GM21360 (cell line): ENCODE data around the gene ANXA6.

Source experiments
- ATAC-seq: cut with Tn5 transposase; IDR thresholded peaks from one replicate; pipeline ENCODE4 v1.9.1; 2021; ENCODE audit warnings: mild to moderate bottlenecking, moderate library complexity; ENCODE audit not compliant: unreplicated experiment

The ANXA6 gene

DNA sequence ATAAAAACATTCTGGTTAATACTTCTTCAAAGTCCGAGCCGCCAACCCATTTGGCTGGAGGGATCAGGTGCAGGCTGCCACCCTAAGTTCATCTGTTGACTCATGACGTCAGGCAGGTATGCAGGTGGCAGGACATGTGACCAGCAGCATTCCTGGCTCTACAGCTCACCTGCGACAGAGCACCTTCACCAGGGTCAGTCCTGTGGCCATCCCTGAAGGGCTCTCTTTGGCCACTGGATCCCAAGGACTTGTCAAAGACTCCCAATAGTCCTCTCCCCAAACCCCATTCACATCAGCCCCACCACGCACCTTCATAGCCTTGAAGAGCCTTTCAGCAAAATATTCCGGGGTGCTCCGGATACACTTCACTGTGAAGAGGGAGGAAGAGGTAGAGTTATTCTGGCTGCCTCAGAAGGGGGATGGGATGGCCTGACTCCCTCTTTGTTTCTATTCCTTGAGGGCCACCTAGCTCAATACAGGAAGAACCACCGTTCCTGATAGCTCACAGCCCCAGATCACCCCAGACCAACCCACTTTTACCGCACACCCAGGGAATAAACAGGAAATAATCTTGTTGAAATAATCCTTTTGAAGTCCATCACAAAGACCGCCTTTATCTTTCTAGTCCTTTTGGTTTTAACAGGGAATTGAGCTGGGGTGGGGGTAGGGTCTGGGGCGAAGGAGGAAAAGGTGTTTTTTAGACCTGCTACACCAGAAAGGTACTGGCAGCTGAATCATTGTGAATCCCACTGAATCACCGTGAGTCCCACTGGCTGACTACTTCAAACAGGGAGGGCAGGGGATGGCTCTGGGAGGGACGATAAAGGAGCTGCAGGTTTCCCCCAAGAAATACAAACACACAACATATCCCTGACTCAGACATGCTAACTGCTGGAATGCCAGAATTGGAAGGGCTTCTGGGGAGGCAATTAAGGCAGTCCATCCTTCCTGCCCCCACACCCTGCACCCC, 26.4 kb downstream of the ANXA6 start:
- ATAC-seq, result no peak

DNA sequence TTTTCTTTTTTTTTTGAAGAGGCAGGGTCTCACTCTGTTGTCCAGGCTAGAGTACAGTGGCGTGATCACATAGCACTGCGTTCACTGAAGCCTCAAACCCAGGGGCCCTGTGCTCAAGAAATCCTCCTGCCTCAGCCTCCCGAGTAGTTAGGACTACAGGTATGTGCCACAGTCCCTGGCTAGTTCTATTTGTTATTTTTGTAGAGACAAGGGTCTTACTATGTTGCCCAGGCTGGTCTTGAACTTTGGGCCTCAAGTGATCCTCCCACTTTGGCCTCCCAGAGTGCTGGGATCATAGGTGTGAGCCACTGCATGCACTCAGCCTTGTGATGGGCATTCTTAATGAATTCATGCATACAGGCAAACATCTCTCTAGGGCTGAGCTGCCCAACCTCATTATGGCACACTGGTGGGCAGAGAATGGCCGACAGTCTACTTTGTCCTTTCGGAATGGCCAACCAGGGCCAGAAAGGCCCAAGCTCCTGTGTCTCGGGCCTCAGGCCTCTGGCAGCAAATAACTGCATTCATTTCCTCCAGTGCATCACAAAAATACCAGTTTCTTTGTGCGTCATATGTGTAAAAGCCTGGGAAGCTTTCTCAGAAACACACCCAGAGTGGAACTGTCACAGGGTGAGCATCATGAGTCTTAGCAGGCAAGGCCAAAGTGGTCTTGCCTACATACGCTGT, 27.2 kb downstream of the ANXA6 start:
- no peak for ATAC-seq

DNA sequence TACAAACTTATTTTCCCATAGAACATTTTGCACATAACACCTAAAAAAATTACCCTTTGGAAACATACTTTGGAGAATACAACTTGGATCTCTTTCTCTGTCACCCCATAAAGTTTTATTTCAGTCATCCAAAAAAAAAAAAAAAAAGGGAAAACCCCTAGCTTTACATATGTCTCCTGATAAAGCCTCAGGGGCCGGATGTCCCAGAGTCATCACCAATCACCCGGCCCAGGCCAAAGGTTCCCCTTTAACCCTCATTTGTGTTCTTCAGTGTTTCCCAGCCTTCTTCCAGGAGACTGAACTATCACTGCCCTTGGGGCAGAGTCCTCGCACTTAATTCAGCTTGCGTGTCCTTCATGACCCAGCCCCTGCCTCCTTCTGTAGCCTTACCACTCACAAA, 28.8 kb downstream of the ANXA6 start:
- no peak for ATAC-seq

DNA sequence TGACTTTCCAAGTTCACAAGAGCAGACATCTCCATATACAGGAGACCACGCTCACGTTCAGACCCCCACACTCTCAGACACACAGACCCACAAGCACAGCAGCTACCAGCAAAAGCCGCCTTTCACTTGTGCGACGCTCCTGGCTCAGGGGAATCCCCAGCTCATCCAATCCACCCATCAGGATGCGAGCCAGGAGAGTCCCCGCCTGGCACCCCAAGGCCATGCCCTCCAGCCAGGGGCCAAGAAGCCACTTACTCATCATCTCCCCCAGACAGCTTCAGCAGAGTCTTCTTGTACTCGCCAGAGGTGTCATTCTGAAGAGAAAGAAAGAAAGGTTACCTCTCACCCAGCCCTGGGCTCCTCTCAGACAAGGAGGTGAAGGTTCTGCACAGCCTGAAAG, 29.7 kb downstream of the ANXA6 start:
- ATAC-seq, result no peak

DNA sequence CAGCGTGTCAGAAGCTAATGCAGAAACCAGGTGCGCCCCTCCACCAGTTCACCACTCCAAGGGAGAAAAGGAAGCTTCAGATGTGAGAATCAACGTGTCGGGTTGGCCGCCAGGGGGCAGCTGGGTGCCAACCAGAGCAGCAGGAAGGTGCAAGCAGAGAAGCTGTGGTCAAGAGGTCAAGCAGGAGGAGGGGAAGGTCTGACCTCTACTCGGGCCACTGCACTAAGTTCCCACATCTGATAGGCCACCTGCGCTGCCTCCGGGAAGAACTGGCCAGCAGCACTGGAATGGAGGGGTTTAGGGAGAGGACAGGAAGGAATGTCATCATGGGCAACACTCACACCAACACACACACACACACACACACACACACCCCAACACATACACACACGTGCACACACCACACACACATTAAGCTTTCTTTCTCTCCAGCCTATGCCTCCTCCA, 31.4 kb downstream of the ANXA6 start:
- ATAC-seq, result no peak

DNA sequence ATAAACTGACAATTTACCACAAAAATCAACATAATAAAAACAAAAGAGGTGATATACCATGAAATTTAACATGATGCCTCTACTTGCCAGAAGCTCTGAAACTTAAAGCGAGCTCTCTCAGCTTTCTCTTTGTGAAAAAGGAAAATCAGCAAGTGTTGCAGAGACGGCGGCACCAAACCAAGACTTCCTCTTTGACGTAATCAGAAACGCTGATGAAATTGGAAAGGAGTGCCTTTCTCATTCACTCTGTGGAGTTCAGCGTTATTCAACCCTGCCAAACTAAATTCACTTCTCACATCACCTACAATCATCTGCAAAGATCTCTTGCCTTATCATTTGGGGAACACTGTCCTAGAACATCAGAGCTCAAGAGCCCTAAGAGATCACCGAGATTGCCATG, 32.2 kb downstream of the ANXA6 start:
- no peak for ATAC-seq

DNA sequence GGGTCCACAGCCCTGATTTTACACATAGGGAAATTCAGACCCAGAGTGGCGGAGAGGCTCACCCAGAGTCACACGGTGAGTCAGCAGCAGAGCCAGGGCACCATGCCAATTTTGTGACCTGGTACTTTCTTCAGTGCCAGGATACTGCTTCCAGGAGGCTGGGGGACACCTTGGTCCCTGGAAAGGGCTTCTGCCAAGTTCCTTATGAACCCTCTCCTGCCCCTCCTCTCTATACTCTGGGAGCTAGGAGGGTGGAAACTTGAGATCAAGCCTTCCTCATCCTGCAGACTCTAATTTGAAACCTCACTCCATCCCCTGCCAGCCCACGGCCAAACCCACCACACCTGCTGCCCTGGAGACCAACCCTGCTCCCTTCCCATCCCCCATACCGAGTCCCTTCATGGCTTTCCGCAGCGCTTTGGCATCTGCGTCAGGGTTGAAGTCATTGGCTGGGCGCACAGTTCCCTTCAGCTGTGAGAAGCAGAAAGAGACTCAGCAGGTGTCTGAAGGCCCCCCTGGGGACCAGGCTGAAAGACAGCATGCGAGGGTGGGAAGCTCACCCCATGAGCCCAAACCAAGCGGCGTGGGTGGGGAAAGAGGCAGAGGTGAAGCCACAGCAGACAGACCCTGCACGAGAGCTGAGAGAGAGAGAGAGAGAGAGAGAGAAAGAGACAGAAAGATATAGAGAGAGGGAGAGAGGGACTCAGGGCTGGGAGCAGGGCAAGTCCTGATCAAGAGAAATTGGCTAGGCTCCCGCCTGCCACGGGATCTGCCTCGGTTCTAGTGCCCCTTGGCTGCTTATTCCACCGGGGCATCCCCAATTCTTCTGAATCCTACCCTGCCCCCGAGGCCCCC, 33.5 kb downstream of the ANXA6 start:
- peak; percentile 81 for ATAC-seq

DNA sequence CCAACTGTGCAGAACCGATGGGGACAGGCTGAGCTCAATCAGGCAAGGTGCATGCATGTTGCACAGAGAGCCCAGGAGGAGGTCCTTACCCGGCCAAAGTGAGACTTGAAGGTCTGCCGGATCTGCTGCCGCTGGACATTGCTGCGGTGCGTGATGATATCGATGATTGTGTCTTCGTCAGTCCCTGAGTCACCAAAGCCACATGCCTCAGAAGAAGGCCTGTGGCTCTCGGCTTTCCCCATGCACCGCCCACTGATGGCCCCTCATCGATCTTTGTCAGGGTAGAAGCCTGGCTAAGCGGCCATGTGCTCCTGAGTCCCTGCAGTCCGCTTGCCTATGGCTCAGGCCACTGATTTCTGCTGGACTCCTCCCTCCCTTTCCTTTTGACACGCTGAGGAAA, 34.8 kb downstream of the ANXA6 start:
- ATAC-seq, result no peak

DNA sequence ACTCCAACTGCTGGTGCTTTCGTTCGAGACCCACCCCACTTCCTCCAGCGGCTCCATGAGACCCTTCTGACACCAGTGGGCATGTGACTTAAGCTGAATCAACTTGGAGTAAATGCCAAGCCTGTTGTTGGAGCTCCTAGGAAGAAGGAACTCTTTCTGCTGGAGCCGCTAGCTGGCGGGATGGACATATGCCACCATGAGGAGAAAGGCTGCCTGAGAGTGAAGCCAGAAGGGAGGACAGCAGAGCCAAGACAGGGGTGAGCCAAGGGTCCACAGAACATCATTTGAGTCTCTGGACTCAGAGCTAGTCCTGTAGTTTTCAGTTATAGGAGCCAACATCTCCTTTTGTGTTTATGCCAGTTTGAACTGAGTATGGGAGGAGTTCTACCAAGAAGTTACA, 35.9 kb downstream of the ANXA6 start:
- no peak for ATAC-seq

DNA sequence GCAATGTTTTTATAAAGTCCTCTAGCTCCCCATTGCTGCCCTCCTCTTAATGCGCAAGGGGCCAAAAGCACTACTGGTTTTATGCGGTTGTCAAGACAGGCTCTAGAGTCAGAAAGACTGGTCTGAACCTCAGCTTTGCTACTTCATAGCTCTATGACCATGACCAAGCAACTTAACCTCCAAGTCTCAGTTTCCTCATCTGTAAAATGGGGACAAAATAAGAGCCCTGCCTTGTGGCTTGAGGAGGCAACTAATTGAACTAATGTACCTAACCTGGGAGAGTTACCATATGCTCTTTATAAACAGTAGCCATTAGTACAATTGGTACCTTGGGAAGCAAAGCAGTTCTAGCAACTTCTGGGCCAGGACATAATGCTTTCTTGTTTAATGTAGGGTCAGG, 36.5 kb downstream of the ANXA6 start:
- no peak for ATAC-seq

DNA sequence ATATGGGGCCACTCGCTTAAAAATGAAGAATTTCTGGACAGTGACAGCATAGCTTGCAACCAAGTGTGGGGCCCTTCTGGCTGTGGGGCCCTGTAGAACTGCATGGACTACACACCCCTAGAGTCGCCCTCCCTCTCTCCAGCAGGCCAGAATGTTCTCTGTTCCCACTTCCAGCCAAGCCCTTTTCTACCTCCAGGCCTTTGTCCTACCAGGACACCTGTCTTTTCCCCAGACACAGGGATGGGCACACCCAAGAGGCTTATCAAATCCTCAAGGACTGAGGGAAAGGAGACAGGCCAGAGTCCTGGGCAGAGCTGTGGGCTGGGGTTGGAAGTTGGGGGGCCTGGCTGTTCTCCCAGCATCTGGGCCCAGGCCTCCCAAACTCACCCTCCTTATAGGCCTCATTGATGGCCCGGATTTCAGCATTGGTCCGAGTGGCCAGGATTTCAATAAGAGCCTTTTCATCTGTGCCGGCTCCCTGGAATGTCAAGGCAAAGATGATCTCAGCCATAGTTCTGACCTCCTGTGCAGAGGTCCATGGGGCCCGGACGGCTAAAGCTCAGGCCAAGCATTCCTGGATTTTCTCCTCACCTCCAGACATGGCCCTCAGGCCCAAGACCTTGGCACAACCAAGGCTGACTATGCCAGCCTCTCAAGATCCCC, 38.5 kb downstream of the ANXA6 start:
- ATAC-seq, result no peak

DNA sequence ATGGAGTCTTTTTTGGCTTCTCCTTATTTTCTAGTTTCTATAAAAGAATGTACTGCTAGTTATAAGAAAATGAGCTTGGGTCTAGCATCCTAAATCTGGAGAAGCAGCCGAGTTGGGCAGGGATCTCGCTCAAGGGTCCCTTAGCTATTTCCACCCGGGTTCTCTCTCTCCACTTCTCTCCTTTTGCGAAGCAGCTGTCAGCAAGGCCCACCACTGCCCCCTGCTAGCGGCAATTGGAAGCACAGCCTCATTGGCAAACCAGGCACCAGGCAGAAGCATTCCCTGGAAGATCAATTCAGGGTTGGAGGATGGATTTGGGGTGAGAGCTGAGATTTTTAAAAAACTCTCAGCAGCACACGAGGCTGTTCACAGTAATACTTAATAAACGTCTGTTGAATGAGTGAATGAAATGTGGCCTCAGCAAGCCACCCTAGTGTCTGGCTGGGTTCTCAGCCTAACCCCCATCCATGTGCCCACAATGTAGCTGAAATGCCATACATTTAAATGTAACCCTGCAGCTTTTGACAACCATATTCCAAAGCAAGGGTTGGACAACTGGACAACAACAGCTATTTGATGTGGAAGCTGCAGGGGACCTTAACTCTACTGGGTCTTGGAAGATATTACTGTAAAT, 42.2 kb downstream of the ANXA6 start:
- no peak for ATAC-seq

DNA sequence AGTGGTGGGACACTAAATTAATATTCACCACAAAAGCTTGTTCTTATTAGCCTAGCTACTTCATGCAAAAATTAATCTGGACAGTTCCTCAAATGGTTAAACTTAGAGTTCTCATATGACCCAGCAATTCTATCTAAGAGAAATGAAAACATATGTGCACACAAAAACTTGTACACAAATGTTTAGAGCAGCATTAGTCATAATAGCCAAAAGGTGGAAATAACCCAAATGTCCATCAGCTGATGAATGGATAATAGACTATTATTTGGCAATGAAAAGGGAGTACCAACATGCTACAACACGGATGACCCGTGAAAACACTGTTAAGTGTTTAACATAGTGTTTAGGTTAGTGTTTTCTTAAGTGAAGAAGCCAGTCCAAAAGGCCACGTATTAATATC, 43.9 kb downstream of the ANXA6 start:
- no peak for ATAC-seq

DNA sequence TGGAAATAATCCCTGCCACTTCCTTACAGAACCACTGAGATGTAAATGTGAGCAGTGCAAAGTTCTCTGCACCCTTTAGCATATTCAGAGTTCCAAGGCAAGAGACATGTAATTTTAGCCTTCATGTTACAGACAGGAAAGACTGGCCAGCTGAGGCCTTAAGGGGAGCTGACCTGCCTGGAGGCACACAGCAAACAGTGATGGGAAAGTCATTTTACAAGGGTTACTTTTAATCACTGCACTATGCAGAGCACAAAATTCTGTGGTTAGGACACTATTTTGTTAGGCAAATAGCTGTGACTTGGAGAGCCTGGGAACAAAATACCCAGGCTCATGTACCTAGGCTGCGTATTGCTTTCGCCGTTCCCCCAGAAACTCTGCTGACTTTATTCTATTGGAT, 46.6 kb downstream of the ANXA6 start:
- ATAC-seq, result no peak

DNA sequence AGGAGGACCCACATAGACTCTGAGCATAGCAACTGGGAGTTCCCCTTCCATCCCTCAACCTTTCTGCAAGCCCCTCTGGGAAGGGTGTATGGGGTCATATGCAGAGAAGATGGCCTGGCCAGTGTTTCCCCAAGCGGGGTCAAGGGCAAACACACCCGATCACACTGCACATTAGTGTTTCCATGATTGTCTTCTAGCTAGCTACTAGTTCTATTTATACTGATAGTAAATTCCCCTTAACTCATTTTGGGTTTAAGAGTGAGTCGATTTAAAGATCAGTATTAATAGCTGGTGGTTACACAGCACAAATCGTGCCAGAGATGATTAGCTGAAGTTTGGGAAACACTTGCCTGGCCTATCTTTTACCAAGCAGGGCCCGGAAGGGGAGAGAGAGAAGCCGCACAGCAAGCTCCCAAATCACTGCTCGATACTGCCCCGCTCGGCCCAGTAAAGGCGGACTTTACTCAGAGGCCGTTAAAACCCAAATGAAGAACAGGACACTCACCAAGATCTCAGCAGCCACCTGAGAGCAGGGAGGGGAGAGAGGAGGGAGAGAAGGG, 47.4 kb downstream of the ANXA6 start:
- no peak for ATAC-seq

DNA sequence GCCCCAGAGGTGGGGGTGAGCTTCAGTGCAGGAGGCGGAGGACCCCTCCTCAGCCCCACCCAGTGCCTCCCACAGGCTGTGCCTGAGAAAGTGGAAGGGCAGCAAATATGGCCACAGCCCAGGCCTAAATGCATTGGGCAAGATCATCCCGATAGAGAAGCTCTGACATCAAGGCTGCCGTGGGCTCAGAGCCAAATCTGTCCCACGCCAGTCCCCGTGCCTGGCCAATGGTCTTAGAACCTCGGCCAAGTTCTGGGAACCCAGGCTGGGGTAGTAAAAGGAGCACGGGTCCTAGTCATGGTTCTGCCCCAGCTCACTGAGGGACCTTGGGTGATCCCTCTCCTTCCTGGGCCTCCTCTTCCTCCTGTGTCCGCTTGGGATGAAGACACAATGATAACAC, 49.0 kb downstream of the ANXA6 start:
- ATAC-seq, result no peak

DNA sequence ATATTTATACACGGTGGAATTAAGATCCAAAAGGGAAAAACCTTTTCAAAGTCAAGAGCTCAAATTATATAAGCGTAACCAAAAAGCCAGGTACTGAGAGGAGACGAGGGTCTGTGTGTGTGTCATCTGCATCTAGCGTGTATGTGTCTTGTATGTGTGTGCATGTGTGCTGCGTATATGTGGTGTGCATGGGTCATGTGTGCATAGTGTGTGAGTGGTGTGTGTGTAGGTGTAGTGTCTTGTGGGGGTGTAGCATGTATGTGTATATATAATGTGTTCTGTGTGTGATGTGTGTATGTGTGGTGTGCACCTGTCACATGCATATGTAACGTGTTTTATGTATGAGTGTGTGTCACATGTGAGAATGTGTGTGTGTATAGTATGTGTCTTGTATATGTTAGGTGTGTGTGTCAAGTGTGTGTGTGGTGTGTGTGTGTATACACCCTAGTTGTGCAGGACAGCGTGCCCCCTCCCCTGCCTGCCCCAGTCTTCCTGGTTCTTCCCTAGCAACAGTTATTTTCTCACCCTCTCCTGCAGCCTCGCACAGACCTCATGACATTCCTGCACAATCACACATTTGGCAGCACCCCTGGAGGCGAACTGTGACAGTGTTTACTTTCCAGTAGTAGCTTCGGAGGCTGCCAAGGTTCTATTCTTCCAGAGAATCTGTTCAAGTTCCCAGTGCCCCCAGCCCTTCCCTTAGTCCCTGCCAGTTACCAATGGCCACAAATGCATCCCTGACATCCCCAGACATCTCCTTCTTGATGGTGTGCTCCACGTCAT, 49.6 kb downstream of the ANXA6 start:
- no peak for ATAC-seq

DNA sequence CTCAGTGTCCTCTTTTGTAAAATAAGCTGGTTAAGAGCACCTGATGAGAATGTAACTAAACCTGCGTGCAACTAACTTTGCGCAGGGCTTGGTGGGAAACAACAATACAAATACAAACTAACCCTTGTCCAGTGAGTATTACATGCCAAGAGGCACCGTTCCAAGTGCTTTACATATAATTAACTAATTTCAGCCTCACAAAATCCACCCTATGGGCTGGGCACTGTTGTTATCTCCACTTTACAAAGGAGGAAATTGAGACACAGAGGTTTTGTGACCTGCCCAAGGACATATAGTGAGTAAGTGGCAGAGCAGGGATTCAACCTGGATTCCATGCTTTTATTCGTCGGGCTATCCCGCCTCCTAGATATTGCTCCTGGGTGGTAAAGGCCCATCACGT, 50.5 kb downstream of the ANXA6 start:
- ATAC-seq, result no peak

DNA sequence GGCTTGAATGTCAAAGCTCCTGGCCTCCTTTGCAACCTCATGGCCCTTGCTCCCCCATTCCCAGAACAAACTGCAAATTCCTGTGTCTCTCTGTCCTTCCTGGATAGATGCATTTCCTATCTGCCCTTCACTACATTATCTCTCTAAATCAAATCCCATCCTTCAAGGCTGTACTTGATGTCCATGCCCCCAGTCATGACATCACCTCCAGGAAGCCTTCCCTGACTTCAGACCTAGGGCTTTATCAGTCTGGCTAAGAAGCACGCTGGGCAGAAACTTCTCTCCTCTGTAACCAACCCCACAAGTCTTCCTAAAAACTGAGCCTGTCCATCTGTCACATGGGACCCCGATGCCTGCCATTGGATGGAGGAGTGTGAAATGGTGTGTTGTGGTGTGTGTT, 51.1 kb downstream of the ANXA6 start:
- no peak for ATAC-seq
